Calu3 (cell line): Measurements from ENCODE around the gene SLC6A20. TPM values are rescaled to one million over a fixed set of nuclear protein-coding genes. Genes with fewer than 3 reads are reported as not detected.

Experiments used
- Bru-seq: library from RNA; stranded (reverse); fragments of 400-500 nt; gene quantifications from one replicate; lab custom pipeline; 2021; lab: Mats Ljungman, UMichigan
- BruChase-seq, 2 experiments: library from RNA; stranded (reverse); fragments of 400-500 nt; gene quantifications; one replicate each; lab custom pipeline; 2021; lab: Mats Ljungman, UMichigan
- BruUV-seq: library from RNA; stranded (reverse); fragments of 400-500 nt; replicated peaks from 2 replicates; lab custom pipeline; 2021; lab: Mats Ljungman, UMichigan
- CTCF ChIA-PET: fragments of 300-600 bp; sonication (Branson Sonifier 250); formaldehyde crosslinking; loops from one replicate; lab custom pipeline; 2022; ENCODE audit warnings: antibody characterized with exemption; lab: Charles Lee
- DNase-seq: peaks from one replicate; pipeline ENCODE4 v3.0.0; 2022
- H3K27ac Mint-ChIP-seq: one replicate; pipeline ENCODE4 v1.8.0; 2022; ENCODE audit warnings: mixed read lengths; ENCODE audit not compliant: unreplicated experiment
- H3K27me3 Mint-ChIP-seq: one replicate; pipeline ENCODE4 v1.8.0; 2022; ENCODE audit warnings: mixed read lengths; ENCODE audit not compliant: unreplicated experiment
- H3K36me3 Mint-ChIP-seq: one replicate; pipeline ENCODE4 v1.8.0; 2022; ENCODE audit warnings: mild to moderate bottlenecking, moderate library complexity, mixed read lengths; ENCODE audit not compliant: insufficient read depth, unreplicated experiment
- H3K4me1 Mint-ChIP-seq: one replicate; pipeline ENCODE4 v1.8.0; 2022; ENCODE audit warnings: mild to moderate bottlenecking, low read depth, mixed read lengths; ENCODE audit not compliant: unreplicated experiment
- H3K4me3 Mint-ChIP-seq: one replicate; pipeline ENCODE4 v1.8.0; 2022; ENCODE audit warnings: mild to moderate bottlenecking, low read depth, moderate library complexity, mixed read lengths; ENCODE audit not compliant: unreplicated experiment
- H3K9me3 Mint-ChIP-seq: one replicate; pipeline ENCODE4 v1.8.0; 2022; ENCODE audit warnings: low read depth, mixed read lengths; ENCODE audit not compliant: unreplicated experiment
- CTCF ChIP-seq: fragments of 200-600 bp; IDR thresholded peaks from one replicate; pipeline ENCODE4 v1.8.0; 2022; ENCODE audit warnings: antibody characterized with exemption; ENCODE audit not compliant: unreplicated experiment
- intact Hi-C: fragments of 100-400 bp; cut with micrococcal nuclease; formaldehyde crosslinking; loops from one replicate; pipeline ENCODE4 v1.10.0; 2022; ENCODE audit not compliant: unreplicated experiment
- long read RNA-seq: library from polyadenylated mRNA; stranded (forward); transcript quantifications from one replicate; pipeline ENCODE4 v2.0.0, GENCODE V29; 2022
- total RNA-seq: library from RNA; stranded (reverse); gene quantifications from 2 replicates; pipeline ENCODE4 v1.2.3, GENCODE V29; 2022

The SLC6A20 gene
- total RNA-seq (2.1 and 7.3 TPM in 2 replicates), Bru-seq, nascent RNA (percentile 49 among the genes with signal in this experiment), BruChase-seq, experiment 1, labeled RNA remaining after a 6-hour chase (percentile 34 among the genes with signal in this experiment), BruChase-seq, experiment 2, labeled RNA remaining after a 2-hour chase (percentile 27 among the genes with signal in this experiment)
- long read RNA-seq, full-length matches to known transcripts: 1 of 1 reads
- long read RNA-seq, partial matches to known transcripts: 0 of 1 reads
- long read RNA-seq, other reads (novel, unspliced or antisense): 0 of 1 reads

- CTCF ChIA-PET: interaction anchor here (0.6 to 1.8 kb wide), 2 partner anchors 37 to 140 kb away, joined by 4 to 5 read pairs; no protein-coding TSS in a partner anchor
- peak; percentile 39 for DNase-seq
- BruUV-seq: no TSS peak
- peak within 1 kb of the TSS; percentile 67 for H3K4me3 Mint-ChIP-seq
- no peak for TF ChIP-seq CTCF
- intact Hi-C loops: no loop called here
- H3K9me3 Mint-ChIP-seq: no peaks in the 10 kb centered on the region
- peaks cover 31% of the 10 kb centered on the region for H3K4me1 Mint-ChIP-seq
- peaks cover 51% of the 10 kb centered on the region for H3K27me3 Mint-ChIP-seq
- no peak within 1 kb of the TSS for H3K27ac Mint-ChIP-seq
- H3K36me3 Mint-ChIP-seq: peaks cover 14% of the 10 kb centered on the region
Measured at GRCh38 chr3:45795882-45796765, at the start of gene SLC6A20. SLC6A20 (minus strand) TSS chr3:45796536; CDS start chr3:45796419, 117 bp downstream.

GRCh38 chr3:45844616-45845015 lies 48.3 kb upstream of the SLC6A20 start:
- Mint-ChIP-seq H3K4me3 (no peak overlapping the region), H3K27ac (no peak overlapping the region), H3K27me3 (peaks cover 57% of the 10 kb centered on the region), H3K4me1 (peaks cover 3% of the 10 kb centered on the region), H3K9me3 (no peaks in the 10 kb centered on the region), H3K36me3 (peaks cover 22% of the 10 kb centered on the region)
- no TSS peak for BruUV-seq
- CTCF ChIA-PET: interaction anchor here (0.6 kb wide), 1 partner anchor 154 kb away, joined by 3 read pairs; no protein-coding TSS in a partner anchor
- TF ChIP-seq CTCF: no peak
- intact Hi-C loops: loop anchor here (5.0 kb wide), 1 partner anchor 233 kb away; no protein-coding TSS in a partner anchor
- no peak for DNase-seq

- no peaks in the 10 kb centered on the region for H3K9me3 Mint-ChIP-seq
- peaks cover 8% of the 10 kb centered on the region for H3K4me1 Mint-ChIP-seq
- no peak overlapping the region for H3K27ac Mint-ChIP-seq
- BruUV-seq: no TSS peak
- intact Hi-C loops: loop anchor here (5.0 kb wide), 1 partner anchor 234 kb away; no protein-coding TSS in a partner anchor
- CTCF ChIA-PET: no interaction called here
- peaks cover 22% of the 10 kb centered on the region for H3K36me3 Mint-ChIP-seq
- DNase-seq: no peak
- peaks cover 49% of the 10 kb centered on the region for H3K27me3 Mint-ChIP-seq
- no peak for TF ChIP-seq CTCF
- no peak overlapping the region for H3K4me3 Mint-ChIP-seq
Measured at GRCh38 chr3:45842851-45843625, 46.7 kb upstream of the SLC6A20 start.
